WTC11 (cell line): ENCODE data around the gene ANKEF1.

Experiments
- FOXJ3 ChIP-seq: sonication (generic); formaldehyde crosslinking; IDR thresholded peaks from 2 replicates; pipeline ENCODE4 v1.9.0; 2021; ENCODE audit warnings: missing genetic modification reagents, mild to moderate bottlenecking, borderline replicate concordance
- FOXP1 ChIP-seq: sonication (generic); formaldehyde crosslinking; IDR thresholded peaks from 2 replicates; pipeline ENCODE4 v1.8.0; 2022; ENCODE audit warnings: missing genetic modification reagents, mild to moderate bottlenecking, moderate library complexity, borderline replicate concordance
- GTF2I ChIP-seq: fragments of 250-450 bp; sonication (Bioruptor Pico); conservative IDR thresholded peaks from 2 replicates; pipeline ENCODE4 v1.4.0; 2021; ENCODE audit warnings: mild to moderate bottlenecking
- NFYB ChIP-seq: sonication (generic); formaldehyde crosslinking; conservative IDR thresholded peaks from 2 replicates; pipeline ENCODE4 v1.8.0; 2022; ENCODE audit warnings: low read depth, missing genetic modification reagents
- TEAD4 ChIP-seq: sonication (generic); formaldehyde crosslinking; IDR thresholded peaks from 2 replicates; pipeline ENCODE4 v1.8.0; 2022; ENCODE audit warnings: mild to moderate bottlenecking, missing genetic modification reagents
- ZBTB21 ChIP-seq: sonication (generic); formaldehyde crosslinking; IDR thresholded peaks from 2 replicates; pipeline ENCODE4 v1.8.1; 2023; ENCODE audit warnings: mild to moderate bottlenecking, missing genetic modification reagents, borderline replicate concordance
- ZNF232 ChIP-seq: sonication (generic); formaldehyde crosslinking; IDR thresholded peaks from 2 replicates; pipeline ENCODE4 v1.8.0; 2022; ENCODE audit warnings: mild to moderate bottlenecking, missing genetic modification reagents
- TF ChIP-seq, protein P1 (sequence below): sonication (generic); formaldehyde crosslinking; conservative IDR thresholded peaks from 2 replicates; pipeline ENCODE4 v1.8.1; 2022; ENCODE audit warnings: mild to moderate bottlenecking, missing genetic modification reagents
- TF ChIP-seq, protein P2 (sequence below): fragments of 200-600 bp; IDR thresholded peaks from 2 replicates; pipeline ENCODE4 v1.8.0; 2022; ENCODE audit warnings: antibody characterized with exemption
- TF ChIP-seq, protein P3 (sequence below): sonication (generic); formaldehyde crosslinking; IDR thresholded peaks from 2 replicates; pipeline ENCODE4 v1.8.0; 2022; ENCODE audit warnings: mild to moderate bottlenecking, missing genetic modification reagents
- TF ChIP-seq, protein P4 (sequence below): sonication (generic); formaldehyde crosslinking; IDR thresholded peaks from 2 replicates; pipeline ENCODE4 v1.8.1; 2023; ENCODE audit warnings: mild to moderate bottlenecking, missing genetic modification reagents, moderate library complexity

DNA sequence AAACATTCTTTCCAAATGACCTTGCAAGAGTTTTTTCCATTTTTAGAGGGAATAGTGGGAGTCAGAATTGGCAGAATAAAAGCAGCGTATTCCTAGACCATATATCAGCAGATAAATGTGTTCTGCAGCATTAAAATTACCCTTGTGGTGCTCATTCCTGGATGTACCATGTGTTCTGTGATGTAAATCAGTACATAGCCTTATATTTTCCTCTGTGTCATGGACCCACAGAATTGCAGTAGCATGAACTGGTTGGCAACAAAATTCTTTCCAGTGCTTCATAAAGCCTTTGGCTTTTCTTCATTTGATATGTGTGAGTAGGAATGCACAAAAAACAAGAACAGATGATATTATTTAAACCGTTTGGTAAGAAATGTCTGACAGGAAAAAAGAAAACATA, 32.5 kb downstream of the ANKEF1 start:
- TF ChIP-seq FOXJ3 (CRISPR knock-in tag) = no peak
- TF ChIP-seq, protein P1, sequence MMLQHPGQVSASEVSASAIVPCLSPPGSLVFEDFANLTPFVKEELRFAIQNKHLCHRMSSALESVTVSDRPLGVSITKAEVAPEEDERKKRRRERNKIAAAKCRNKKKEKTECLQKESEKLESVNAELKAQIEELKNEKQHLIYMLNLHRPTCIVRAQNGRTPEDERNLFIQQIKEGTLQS = no peak
- TF ChIP-seq, protein P2, sequence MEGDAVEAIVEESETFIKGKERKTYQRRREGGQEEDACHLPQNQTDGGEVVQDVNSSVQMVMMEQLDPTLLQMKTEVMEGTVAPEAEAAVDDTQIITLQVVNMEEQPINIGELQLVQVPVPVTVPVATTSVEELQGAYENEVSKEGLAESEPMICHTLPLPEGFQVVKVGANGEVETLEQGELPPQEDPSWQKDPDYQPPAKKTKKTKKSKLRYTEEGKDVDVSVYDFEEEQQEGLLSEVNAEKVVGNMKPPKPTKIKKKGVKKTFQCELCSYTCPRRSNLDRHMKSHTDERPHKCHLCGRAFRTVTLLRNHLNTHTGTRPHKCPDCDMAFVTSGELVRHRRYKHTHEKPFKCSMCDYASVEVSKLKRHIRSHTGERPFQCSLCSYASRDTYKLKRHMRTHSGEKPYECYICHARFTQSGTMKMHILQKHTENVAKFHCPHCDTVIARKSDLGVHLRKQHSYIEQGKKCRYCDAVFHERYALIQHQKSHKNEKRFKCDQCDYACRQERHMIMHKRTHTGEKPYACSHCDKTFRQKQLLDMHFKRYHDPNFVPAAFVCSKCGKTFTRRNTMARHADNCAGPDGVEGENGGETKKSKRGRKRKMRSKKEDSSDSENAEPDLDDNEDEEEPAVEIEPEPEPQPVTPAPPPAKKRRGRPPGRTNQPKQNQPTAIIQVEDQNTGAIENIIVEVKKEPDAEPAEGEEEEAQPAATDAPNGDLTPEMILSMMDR = no peak
- TF ChIP-seq GTF2I (CRISPR knock-in tag) = no peak
- TF ChIP-seq, protein P3, sequence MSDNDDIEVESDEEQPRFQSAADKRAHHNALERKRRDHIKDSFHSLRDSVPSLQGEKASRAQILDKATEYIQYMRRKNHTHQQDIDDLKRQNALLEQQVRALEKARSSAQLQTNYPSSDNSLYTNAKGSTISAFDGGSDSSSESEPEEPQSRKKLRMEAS (CRISPR knock-in tag) = no peak
- TF ChIP-seq FOXP1 (CRISPR knock-in tag) = no peak
- no peak for TF ChIP-seq TEAD4 (CRISPR knock-in tag)
- TF ChIP-seq ZBTB21 = no peak
- TF ChIP-seq, protein P4, sequence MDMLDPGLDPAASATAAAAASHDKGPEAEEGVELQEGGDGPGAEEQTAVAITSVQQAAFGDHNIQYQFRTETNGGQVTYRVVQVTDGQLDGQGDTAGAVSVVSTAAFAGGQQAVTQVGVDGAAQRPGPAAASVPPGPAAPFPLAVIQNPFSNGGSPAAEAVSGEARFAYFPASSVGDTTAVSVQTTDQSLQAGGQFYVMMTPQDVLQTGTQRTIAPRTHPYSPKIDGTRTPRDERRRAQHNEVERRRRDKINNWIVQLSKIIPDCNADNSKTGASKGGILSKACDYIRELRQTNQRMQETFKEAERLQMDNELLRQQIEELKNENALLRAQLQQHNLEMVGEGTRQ (CRISPR knock-in tag) = no peak
- no peak for TF ChIP-seq ZNF232 (CRISPR knock-in tag)
- no peak for TF ChIP-seq NFYB
